HG03196 (cell line): Measurements from ENCODE around the gene GGA2.
A peak's percentile ranks its signal among the peaks of the same experiment; 100 is the strongest.
"Not testable (repeated sequence)": the region's sequence is repeated elsewhere in the genome, so short reads cannot be mapped to it uniquely, and the experiment has no call there.

Experiments used
- ATAC-seq: cut with Tn5 transposase; IDR thresholded peaks from one replicate; pipeline ENCODE4 v1.9.1; 2021; ENCODE audit not compliant: unreplicated experiment

The GGA2 gene

DNA sequence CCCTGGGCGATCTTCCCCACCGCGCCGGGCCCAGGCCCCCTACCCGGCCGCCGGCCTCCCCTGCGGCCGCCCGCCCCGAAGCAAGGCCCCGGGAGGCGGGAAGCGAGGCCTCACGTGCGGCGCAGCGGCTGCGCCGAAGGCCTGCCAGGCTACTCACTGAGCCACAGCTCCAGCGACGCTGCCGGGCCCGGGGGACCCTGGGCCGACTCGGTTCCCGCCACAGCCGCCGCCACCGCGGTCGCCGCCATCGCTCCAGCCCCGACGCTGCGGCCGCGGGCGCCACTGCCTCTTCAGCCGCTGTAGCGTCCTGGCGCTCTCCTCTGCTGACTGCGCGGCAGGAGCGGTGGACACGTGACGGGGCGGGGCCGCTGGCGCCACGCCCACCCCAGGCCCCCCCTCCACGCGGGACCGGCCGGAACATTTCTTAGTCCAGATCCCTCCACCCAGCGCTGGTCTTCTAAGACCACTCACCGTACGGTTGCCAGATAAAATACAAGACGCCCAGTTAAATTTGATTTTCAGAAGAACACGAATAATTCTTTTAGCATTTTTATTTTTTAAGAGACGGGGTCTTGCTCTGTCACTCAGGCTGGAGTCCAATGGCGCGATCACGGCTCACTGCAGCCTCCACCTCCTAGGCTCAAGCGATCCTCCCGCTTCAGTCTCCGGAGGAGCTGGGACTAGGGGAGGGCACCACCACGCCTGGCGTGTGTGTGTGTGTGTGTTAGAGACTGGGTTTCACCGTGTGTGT, at the start of gene GGA2:
Gene GGA2 (minus strand): TSS at position 331 of the 751 bp plus-strand sequence. CDS start 83 bp downstream, at position 248.
- ATAC-seq = peak; percentile 57

GRCh38 chr16:23557779-23558702, 47.7 kb upstream of the GGA2 start:
- peak; percentile 7 for ATAC-seq

- ATAC-seq = peak; percentile 88
These were observed 46.8 kb upstream of the GGA2 start, which contains the start of the genes EARS2 and UBFD1 for GRCh38 chr16:23556881-23557778. TSS of gene EARS2 (minus strand) at chr16:23557350. CDS start at chr16:23557343, 7 bp downstream. TSS of gene UBFD1 (plus strand) at chr16:23557727. CDS start at chr16:23557743, 16 bp downstream.

DNA sequence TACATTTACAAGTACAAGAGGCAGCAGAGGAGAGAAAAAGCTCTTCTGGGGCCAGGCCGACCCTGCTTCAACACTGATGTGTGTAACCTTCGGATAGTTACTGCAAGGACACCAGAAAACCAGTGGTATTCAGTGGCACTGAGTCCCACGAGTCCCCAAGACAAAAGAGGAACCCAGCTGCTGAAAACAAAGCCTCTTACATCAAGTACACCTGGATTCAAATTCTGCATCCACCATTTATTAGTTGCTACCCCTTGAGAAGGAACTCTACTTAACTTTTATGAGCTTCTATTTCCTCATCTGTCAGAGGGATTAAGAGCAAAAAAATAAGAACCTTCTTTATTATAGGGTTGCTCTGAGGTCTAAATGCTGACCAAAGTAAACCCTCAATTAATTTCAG, 44.2 kb upstream of the GGA2 start:
- no peak for ATAC-seq

DNA sequence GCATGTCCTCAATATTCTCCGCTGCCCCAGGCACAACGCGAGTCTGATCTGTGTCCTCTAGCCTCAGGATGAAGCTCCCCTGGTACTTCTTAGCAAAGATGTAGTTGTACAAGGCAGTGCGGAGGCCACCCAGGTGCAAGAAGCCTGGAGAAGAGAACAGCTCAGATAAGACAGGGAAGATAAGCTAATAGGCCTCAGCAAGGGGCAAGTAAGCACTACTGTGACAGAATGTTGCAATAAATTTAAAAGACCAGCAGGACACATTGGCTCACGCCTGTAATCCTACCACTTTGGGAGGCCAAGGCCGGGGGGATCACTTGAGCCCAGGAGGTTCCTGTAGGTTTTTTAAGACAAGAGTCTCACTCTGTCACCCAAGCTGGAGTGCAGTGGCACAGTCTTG, 41.9 kb upstream of the GGA2 start:
- ATAC-seq = no peak

- no peak for ATAC-seq
These were observed 39.6 kb upstream of the GGA2 start for GRCh38 chr16:23549938-23550337.

GRCh38 chr16:23544436-23544835, 34.1 kb upstream of the GGA2 start:
- no peak for ATAC-seq

GRCh38 chr16:23540817-23541178, 30.5 kb upstream of the GGA2 start:
- not testable (repeated sequence) for ATAC-seq

DNA sequence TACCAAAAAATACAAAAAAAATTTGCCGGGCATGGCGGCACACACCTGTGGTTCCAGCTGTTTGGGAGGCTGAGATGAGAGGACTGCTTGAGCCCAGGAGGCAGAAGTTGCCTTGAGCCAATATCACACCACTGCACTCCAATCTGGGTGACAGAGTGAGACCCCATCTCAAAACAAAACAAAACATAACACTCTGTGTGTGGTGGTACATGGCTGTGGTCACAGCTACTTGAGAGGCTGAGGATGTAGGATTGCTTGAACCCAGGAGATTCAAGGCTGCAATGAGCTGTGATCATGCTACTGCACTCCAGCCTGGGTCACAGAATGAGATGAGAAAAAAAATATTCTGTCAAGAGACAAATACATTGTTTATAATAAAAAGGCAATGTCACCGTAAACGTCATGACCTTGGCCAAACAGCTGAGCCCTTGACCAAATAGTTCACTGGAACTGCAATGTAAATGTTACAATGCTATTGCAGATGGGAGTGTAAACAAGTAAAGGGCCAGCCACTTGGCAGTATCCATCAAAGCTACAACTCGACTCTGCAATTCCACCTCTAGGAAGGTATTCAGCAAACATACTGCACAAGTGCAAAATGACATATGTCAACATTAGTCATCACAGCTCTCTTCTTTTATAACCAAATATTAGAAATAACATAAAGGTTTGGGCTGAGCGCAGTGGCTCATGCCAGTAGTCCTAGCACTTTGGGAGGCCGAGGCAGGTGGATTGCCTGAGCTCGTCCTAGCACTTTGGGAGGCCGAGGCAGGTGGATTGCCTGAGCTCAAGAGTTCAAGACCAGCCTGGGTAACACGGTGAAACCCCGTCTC, 29.9 kb upstream of the GGA2 start:
- no peak for ATAC-seq

GRCh38 chr16:23538919-23539278, 28.6 kb upstream of the GGA2 start:
- no peak for ATAC-seq

GRCh38 chr16:23537390-23537789, 27.1 kb upstream of the GGA2 start:
- ATAC-seq = no peak

- no peak for ATAC-seq
These were observed 25.6 kb upstream of the GGA2 start for GRCh38 chr16:23535901-23536300.

DNA sequence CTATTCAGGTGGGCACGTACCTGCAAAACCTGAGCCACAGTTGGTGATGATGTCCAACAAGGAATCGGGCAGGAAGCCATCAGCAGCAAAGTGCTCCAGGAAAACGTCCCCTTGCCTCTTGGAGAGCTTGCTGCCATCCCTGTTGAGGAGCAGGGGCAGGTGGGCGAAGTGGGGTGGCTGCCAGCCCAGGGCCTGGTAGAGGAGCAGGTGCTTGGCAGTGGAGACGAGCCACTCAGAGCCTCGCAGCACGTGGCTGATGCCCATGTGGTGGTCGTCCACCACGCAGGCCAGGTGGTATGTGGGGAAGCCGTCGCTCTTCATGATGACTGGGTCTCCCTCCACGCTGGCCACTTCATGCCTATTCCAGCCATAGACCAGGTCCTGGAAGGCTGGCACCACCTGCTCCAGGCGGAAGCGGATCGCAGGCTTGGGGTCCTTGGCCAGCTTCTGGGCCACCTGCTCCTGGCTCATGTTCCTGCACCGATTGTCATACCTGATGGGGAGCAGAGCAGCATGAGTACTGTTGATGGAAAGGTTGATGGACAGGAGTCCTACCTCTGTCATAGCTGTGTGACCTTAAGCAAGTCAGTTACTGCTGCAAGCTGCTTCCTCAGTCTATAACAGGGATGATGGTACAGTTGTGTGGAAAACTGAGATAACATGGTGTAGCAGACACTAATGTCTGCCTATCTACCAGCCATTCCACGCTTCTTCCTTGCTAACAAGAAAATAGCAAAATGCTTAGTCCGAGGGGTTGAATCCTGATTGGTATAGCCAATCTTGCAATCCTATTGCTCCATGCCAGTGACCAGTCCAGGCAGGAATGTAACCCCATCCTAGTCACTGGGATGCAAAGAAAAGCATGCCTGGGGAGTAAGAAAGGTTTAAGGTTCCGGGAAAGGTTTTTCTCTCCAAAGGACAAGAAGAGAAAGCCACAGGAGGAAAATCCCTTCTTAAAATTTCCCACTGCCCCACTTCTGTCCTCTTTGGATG, 24.9 kb upstream of the GGA2 start:
- ATAC-seq = no peak

DNA sequence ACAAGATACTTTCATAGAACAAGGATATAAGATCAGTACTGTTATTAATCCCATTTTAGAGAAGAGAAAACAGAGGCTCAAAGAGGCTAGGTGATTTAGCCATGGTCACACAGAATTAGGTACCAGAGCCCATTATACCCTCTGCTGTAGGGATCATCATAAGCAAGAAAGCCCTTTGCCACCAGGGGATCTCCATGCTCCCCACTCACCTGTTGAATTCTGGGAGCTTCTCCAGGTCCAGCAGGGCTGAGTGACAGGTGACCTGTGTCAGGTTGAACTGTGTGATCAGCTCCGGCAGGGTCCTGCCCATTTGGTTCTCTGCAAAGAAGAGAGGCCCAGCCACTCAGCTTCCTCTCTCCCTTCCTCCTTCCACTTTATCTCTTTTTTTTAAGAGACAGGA, 22.2 kb upstream of the GGA2 start:
- ATAC-seq = no peak

DNA sequence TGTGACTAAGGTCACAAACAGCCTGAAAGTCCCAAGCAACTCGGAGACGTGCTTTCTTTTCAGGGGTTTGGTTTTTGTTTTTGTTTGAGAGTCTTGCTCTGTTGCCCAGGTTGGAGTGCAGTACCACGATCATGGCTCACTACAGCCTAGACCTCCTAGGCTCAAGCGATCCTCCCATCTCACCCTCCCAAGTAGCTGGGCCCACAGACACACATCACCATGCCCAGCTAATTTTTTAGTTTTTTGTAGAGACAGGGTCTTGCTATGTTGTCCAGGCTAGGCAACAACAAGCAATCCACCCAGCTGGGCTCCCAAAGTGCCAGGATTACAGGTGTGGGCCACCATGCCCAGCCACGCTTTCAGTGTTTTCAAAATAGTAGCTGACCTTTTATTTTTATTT, 19.8 kb upstream of the GGA2 start:
- ATAC-seq = no peak

- ATAC-seq = no peak
These were observed 18.5 kb upstream of the GGA2 start for GRCh38 chr16:23528644-23529310.

- ATAC-seq = no peak
These were observed 17.8 kb upstream of the GGA2 start for GRCh38 chr16:23527961-23528643.

- no peak for ATAC-seq
These were observed 14.6 kb upstream of the GGA2 start for GRCh38 chr16:23524886-23525285.
